NCI-H526 (cell line): ENCODE measurements around the gene NINJ1.

Source experiments
- DNase-seq, 2 experiments: peaks; one replicate each; lab custom pipeline; 2025; lab: John Stamatoyannopoulos, UW

The NINJ1 gene

GRCh38 chr9:93100276-93100636 is 33.8 kb downstream of the NINJ1 start:
- DNase-seq, result no peak

GRCh38 chr9:93099551-93100275 is 34.3 kb downstream of the NINJ1 start:
- no peak for DNase-seq

- DNase-seq, result no peak
Observed at GRCh38 chr9:93098236-93098946, 35.7 kb downstream of the NINJ1 start.

- DNase-seq, result no peak
Observed at GRCh38 chr9:93097511-93098201, 36.4 kb downstream of the NINJ1 start.

GRCh38 chr9:93096811-93097382 is 37.2 kb downstream of the NINJ1 start:
- no peak for DNase-seq

- DNase-seq, result peak in 1 of 2 experiments; percentile 50
Observed at GRCh38 chr9:93096131-93096802, 37.8 kb downstream of the NINJ1 start, which contains the start of gene CARD19. Gene CARD19, plus strand, starts transcription at chr9:93096217. Its CDS starts 129 bp downstream, at chr9:93096346.

GRCh38 chr9:93095205-93096130 is 38.6 kb downstream of the NINJ1 start:
- peak; percentile 87 to 99 for DNase-seq

GRCh38 chr9:93094658-93095204 is 39.3 kb downstream of the NINJ1 start:
- DNase-seq, result no peak

- no peak for DNase-seq
Observed at GRCh38 chr9:93093877-93094657, 40.0 kb downstream of the NINJ1 start.

GRCh38 chr9:93093127-93093876 is 40.7 kb downstream of the NINJ1 start:
- no peak for DNase-seq

- DNase-seq, result no peak
Observed at GRCh38 chr9:93092251-93092991, 41.6 kb downstream of the NINJ1 start.

- DNase-seq, result no peak
Observed at GRCh38 chr9:93091453-93092081, 42.5 kb downstream of the NINJ1 start.

GRCh38 chr9:93091056-93091452 is 43.0 kb downstream of the NINJ1 start:
- DNase-seq, result no peak

GRCh38 chr9:93090091-93090655 is 43.9 kb downstream of the NINJ1 start:
- DNase-seq, result peak; percentile 13 to 48

GRCh38 chr9:93089481-93089991 is 44.5 kb downstream of the NINJ1 start:
- DNase-seq, result no peak

GRCh38 chr9:93089024-93089423 is 45.0 kb downstream of the NINJ1 start:
- no peak for DNase-seq

- no peak for DNase-seq
Observed at GRCh38 chr9:93088656-93089015, 45.4 kb downstream of the NINJ1 start.
